Measurements from ENCODE around the gene CALCOCO2. TPM values are rescaled to one million over a fixed set of nuclear protein-coding genes. Genes with fewer than 3 reads are reported as not detected.
A peak's percentile ranks its signal among the peaks of the same experiment; 100 is the strongest.
"Not testable (repeated sequence)": the region's sequence is repeated elsewhere in the genome, so short reads cannot be mapped to it uniquely, and the experiment has no call there.

CALCOCO2 gene
- total RNA-seq, 1 donor from 2014 or later, result 142 TPM

DNA sequence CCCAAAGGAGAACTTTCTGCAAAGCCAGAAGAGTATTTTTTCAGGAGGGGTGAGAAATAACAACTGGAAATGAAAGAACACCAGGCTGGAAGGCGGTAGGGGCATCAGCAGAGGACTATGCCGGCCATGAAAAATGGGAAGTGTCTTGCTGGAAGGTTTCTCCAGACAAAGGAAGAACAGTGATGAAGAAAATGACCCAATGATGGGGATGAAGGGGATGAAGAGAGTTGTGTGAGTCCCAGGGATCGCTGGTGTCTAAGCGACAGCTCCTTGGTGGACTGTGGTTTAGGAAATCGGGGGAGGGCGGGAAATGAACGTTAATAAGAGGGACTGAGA lies 14.4 kb upstream of the CALCOCO2 start:
- Mint-ChIP-seq H3K27ac (ENCODE audit: unreplicated experiment) (peak overlapping the region; percentile 100), H3K27me3 (ENCODE audit: unreplicated experiment) (peaks cover 17% of the 10 kb centered on the region), H3K36me3 (ENCODE audit: unreplicated experiment) (no peaks in the 10 kb centered on the region), H3K4me3 (ENCODE audit: unreplicated experiment) (peak overlapping the region; percentile 98), H3K9me3 (ENCODE audit: unreplicated experiment) (peaks cover 26% of the 10 kb centered on the region), H3K4me1 (ENCODE audit: low read depth, unreplicated experiment) (peaks cover 27% of the 10 kb centered on the region)
- TF ChIP-seq CTCF (IDR thresholded peaks at IDR 0.05; ENCODE audit: partially characterized antibody, unreplicated experiment), result no peak
- no peak for DNase-seq

DNA sequence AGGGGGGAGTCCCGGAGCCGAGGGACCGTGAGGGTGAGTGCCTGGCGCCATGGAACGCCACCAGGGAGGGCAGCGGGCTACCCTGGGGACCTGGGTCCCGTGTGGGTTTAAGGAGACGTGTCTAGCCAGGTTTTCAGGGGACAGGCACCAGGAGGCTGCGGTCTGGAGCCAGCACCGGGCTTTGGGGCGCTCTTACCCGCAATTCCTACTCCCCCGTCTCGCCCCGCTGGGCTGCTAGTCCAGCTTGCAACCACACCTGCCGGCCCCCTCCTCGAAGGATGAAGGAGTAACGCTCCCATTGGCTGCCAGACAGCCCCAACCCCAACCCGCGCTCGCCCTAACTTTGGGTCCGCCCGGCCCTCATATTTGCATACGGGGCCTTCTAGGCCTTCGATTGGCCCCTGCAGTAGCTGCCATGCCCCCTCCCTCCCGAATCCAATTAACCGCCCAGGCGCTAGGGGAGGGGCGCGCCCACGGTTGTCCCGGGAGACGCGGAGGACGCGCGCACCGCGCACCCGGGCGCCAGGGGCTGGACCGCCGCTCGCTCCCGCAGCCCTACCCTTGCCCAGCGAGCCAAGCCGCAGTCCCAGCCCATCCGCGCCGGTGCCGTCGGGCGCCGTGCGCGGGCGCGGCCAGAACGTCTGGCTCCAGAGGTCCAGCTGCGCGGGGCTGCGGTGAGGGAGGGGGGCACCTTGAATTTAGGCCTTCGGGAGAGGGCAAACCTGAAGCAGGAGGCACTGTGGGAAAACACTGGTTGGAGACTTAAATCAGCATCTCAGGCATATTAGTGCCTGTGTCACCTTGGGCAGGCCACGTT lies 13.9 kb upstream of the CALCOCO2 start, which contains the start of gene TTLL6:
Gene TTLL6, minus strand, starts transcription at position 456 of the 817 bp plus-strand sequence. Its CDS starts 157 bp downstream, at position 299.
- H3K27me3 Mint-ChIP-seq (ENCODE audit: unreplicated experiment), result peaks cover 17% of the 10 kb centered on the region

DNA sequence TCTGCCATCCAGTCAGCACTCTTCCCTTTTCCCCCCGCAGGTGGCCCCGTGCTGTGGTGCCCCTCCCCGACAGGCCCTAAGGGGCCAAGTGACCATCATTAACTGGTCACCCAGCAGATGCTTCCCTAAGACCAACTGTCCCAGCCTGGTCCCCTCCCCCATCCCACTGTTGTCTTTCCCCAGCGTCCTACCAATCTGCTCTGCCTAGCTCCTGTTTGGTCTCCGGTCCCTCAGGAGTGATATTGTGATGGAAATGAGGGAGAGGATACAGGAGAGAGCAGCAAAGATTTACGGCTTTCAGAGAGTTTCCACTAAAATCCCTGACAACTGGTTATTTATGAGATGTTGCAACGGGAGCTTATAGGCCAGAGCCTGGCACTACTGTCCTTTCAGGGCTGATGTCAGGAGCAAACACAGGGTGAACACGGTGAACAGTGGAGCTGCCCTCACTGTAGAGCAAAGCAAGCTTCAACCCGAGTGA lies 12.4 kb upstream of the CALCOCO2 start:
- H3K9me3 Mint-ChIP-seq (ENCODE audit: unreplicated experiment), result peaks cover 26% of the 10 kb centered on the region
- peak; percentile 94 for DNase-seq
- H3K4me1 Mint-ChIP-seq (ENCODE audit: low read depth, unreplicated experiment), result peaks cover 29% of the 10 kb centered on the region
- TF ChIP-seq CTCF (IDR thresholded peaks at IDR 0.05; ENCODE audit: partially characterized antibody, unreplicated experiment), result no peak
- peak overlapping the region; percentile 83 for H3K4me3 Mint-ChIP-seq (ENCODE audit: unreplicated experiment)
- peaks cover 17% of the 10 kb centered on the region for H3K27me3 Mint-ChIP-seq (ENCODE audit: unreplicated experiment)
- H3K27ac Mint-ChIP-seq (ENCODE audit: unreplicated experiment), result peak overlapping the region; percentile 98
- no peaks in the 10 kb centered on the region for H3K36me3 Mint-ChIP-seq (ENCODE audit: unreplicated experiment)

More for the DNA sequence above, 13.9 kb upstream of the CALCOCO2 start, which contains the start of gene TTLL6:
- TF ChIP-seq CTCF (IDR thresholded peaks at IDR 0.05; ENCODE audit: partially characterized antibody, unreplicated experiment), result no peak
- Mint-ChIP-seq H3K4me1 (ENCODE audit: low read depth, unreplicated experiment) (peaks cover 27% of the 10 kb centered on the region), H3K9me3 (ENCODE audit: unreplicated experiment) (peaks cover 26% of the 10 kb centered on the region), H3K27ac (ENCODE audit: unreplicated experiment) (peak within 1 kb of the TSS; percentile 100), H3K4me3 (ENCODE audit: unreplicated experiment) (peak within 1 kb of the TSS; percentile 98), H3K36me3 (ENCODE audit: unreplicated experiment) (no peaks in the 10 kb centered on the region)
- peak; percentile 91 for DNase-seq

GRCh38 chr17:48819466-48819865 lies 11.4 kb upstream of the CALCOCO2 start:
- H3K9me3 Mint-ChIP-seq (ENCODE audit: unreplicated experiment), result peaks cover 26% of the 10 kb centered on the region
- H3K27me3 Mint-ChIP-seq (ENCODE audit: unreplicated experiment), result peaks cover 17% of the 10 kb centered on the region
- DNase-seq, result no peak
- H3K4me1 Mint-ChIP-seq (ENCODE audit: low read depth, unreplicated experiment), result peaks cover 29% of the 10 kb centered on the region
- no peak for TF ChIP-seq CTCF (IDR thresholded peaks at IDR 0.05; ENCODE audit: partially characterized antibody, unreplicated experiment)
- H3K36me3 Mint-ChIP-seq (ENCODE audit: unreplicated experiment), result no peaks in the 10 kb centered on the region
- peak overlapping the region; percentile 98 for H3K27ac Mint-ChIP-seq (ENCODE audit: unreplicated experiment)
- peak overlapping the region; percentile 83 for H3K4me3 Mint-ChIP-seq (ENCODE audit: unreplicated experiment)

DNA sequence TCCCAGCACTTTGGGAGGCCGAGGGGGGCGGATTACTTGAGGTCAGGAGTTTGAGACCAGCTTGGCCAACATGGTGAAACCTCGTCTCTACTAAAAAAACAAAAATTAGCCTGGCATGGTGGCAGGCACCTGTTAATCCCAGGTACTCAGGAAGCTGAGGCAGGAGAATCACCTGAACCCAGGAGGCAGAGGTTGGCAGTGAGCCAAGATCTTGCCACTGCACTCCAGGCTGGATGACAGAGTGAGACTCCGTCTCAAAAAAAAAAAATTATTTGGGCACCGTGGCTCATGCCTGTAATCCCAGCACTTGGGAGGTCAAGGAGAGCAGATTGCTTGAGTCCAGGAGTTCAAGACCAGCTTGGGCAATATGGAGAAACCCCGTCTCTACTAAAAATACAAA lies 9.9 kb upstream of the CALCOCO2 start:
- H3K36me3 Mint-ChIP-seq (ENCODE audit: unreplicated experiment); H3K4me3 Mint-ChIP-seq (ENCODE audit: unreplicated experiment); DNase-seq: not testable (repeated sequence)
- Mint-ChIP-seq H3K27me3 (ENCODE audit: unreplicated experiment) (peaks cover 17% of the 10 kb centered on the region), H3K9me3 (ENCODE audit: unreplicated experiment) (peaks cover 26% of the 10 kb centered on the region), H3K27ac (ENCODE audit: unreplicated experiment) (peak overlapping the region; percentile 80), H3K4me1 (ENCODE audit: low read depth, unreplicated experiment) (peaks cover 25% of the 10 kb centered on the region)

All from glutamatergic neuron (in vitro differentiated cells).